Hepatocyte (in vitro differentiated cells): Measurements from ENCODE around the gene IRAK1.

ENCODE experiments used
- CTCF ChIP-seq: fragments of 200-600 bp; sonication (generic); IDR thresholded peaks from 2 replicates; pipeline ENCODE4 v1.5.1; 2016; ENCODE audit warnings: antibody characterized with exemption, mild to moderate bottlenecking; ENCODE audit not compliant: poor library complexity
- EZH2 ChIP-seq: fragments of 200-600 bp; sonication (generic); IDR thresholded peaks from 2 replicates; pipeline ENCODE4 v1.6.1; 2016; ENCODE audit warnings: antibody characterized with exemption, mild to moderate bottlenecking, borderline replicate concordance
- EZH2phosphoT487 ChIP-seq: fragments of 200-600 bp; sonication (generic); IDR thresholded peaks from one replicate; pipeline ENCODE4 v1.6.1; 2018; ENCODE audit warnings: antibody characterized with exemption, mild to moderate bottlenecking, low read depth, moderate library complexity; ENCODE audit not compliant: unreplicated experiment, severe bottlenecking

GRCh38 chrX:154013614-154014360 is 5.9 kb downstream of the IRAK1 start:
- TF ChIP-seq CTCF (peak; percentile 58), EZH2phosphoT487 (no peak), EZH2 (no peak)
